Measurements from ENCODE around the gene TMBIM4.

Gene TMBIM4

GRCh38 chr12:66137937-66138336, 31.9 kb downstream of the TMBIM4 start:
- Mint-ChIP-seq H3K4me3 (no peak overlapping the region), H3K27ac (peak overlapping the region; percentile 31), H3K4me1 (ENCODE audit: low read depth) (peaks cover 5% of the 10 kb centered on the region), H3K27me3 (no peaks in the 10 kb centered on the region), H3K36me3 (ENCODE audit: low read depth) (peaks cover 56% of the 10 kb centered on the region), H3K9me3 (peaks cover 13% of the 10 kb centered on the region)

GRCh38 chr12:66132408-66132807, 37.4 kb downstream of the TMBIM4 start:
- no peak overlapping the region for H3K27ac Mint-ChIP-seq
- peaks cover 51% of the 10 kb centered on the region for H3K4me1 Mint-ChIP-seq (ENCODE audit: low read depth)
- H3K27me3 Mint-ChIP-seq = no peaks in the 10 kb centered on the region
- H3K9me3 Mint-ChIP-seq = no peaks in the 10 kb centered on the region
- H3K36me3 Mint-ChIP-seq (ENCODE audit: low read depth) = peaks cover 41% of the 10 kb centered on the region
- peak overlapping the region; percentile 93 for H3K4me3 Mint-ChIP-seq

DNA sequence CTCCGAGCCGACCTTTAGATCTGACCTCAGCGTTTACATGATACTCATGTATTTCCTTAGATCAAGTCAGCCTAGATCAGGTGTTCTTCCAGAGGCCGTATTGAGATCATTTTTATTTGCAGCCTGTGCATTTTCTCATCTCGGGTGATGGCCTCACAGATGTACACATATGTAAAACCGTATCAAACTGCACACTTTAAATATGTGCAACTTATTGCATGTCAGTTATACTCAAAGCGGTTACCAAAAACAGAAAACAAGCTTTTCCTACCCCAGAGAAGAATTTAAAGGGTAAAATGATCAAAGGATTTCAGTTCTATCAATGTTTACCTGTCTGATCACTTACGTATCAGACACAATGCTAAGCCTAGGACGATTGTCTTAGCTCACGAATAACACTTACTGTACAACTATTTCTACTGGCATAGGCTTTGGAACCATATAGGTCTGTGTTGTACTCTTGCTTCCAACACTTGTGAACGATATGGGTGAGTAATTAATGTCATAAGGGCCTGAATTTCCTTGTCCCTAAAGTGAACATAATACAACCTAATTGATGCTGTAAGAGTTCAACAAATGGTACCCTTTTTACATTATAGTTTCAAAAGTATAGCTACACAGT, 38.6 kb downstream of the TMBIM4 start:
- Mint-ChIP-seq H3K27ac (peak overlapping the region; percentile 75), H3K27me3 (no peaks in the 10 kb centered on the region), H3K36me3 (ENCODE audit: low read depth) (peaks cover 47% of the 10 kb centered on the region), H3K9me3 (no peaks in the 10 kb centered on the region), H3K4me3 (peak overlapping the region; percentile 93), H3K4me1 (ENCODE audit: low read depth) (peaks cover 56% of the 10 kb centered on the region)

GRCh38 chr12:66130267-66131066, 39.3 kb downstream of the TMBIM4 start, which contains the start of gene LLPH:
Gene LLPH (minus strand): TSS chr12:66130750. CDS start chr12:66129106, 1,644 bp downstream.
- H3K36me3 Mint-ChIP-seq (ENCODE audit: low read depth) = peaks cover 50% of the 10 kb centered on the region
- no peaks in the 10 kb centered on the region for H3K27me3 Mint-ChIP-seq
- H3K9me3 Mint-ChIP-seq = no peaks in the 10 kb centered on the region
- H3K4me1 Mint-ChIP-seq (ENCODE audit: low read depth) = peaks cover 58% of the 10 kb centered on the region
- H3K4me3 Mint-ChIP-seq = peak within 1 kb of the TSS; percentile 93
- H3K27ac Mint-ChIP-seq = peak within 1 kb of the TSS; percentile 75

- peaks cover 58% of the 10 kb centered on the region for H3K4me1 Mint-ChIP-seq (ENCODE audit: low read depth)
- no peaks in the 10 kb centered on the region for H3K27me3 Mint-ChIP-seq
- H3K9me3 Mint-ChIP-seq = no peaks in the 10 kb centered on the region
- H3K4me3 Mint-ChIP-seq = peak overlapping the region; percentile 93
- H3K36me3 Mint-ChIP-seq (ENCODE audit: low read depth) = peaks cover 56% of the 10 kb centered on the region
- peak overlapping the region; percentile 75 for H3K27ac Mint-ChIP-seq
Observed at GRCh38 chr12:66129934-66130266, 39.9 kb downstream of the TMBIM4 start.

DNA sequence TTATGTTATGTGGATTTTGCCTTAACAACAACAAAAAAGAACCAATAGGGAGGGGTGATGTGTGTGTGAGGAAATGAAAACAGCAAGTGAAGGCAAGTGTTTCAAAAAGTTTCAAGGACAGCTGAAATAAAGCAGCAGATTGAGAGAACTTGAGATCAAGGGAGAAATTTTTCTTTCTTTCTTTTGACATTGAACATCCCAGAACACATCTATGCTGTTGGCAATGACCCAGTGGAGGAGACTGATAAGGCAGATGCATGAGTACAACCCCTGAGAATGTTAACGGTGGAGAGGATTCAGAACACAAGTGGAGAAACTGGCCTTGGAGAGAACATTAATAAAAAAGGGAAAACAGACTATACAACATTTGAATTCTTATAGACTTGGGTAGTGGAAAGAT, 42.1 kb downstream of the TMBIM4 start:
- no peak overlapping the region for H3K27ac Mint-ChIP-seq
- peaks cover 54% of the 10 kb centered on the region for H3K4me1 Mint-ChIP-seq (ENCODE audit: low read depth)
- no peak overlapping the region for H3K4me3 Mint-ChIP-seq
- H3K9me3 Mint-ChIP-seq = no peaks in the 10 kb centered on the region
- H3K36me3 Mint-ChIP-seq (ENCODE audit: low read depth) = peaks cover 69% of the 10 kb centered on the region
- H3K27me3 Mint-ChIP-seq = no peaks in the 10 kb centered on the region

DNA sequence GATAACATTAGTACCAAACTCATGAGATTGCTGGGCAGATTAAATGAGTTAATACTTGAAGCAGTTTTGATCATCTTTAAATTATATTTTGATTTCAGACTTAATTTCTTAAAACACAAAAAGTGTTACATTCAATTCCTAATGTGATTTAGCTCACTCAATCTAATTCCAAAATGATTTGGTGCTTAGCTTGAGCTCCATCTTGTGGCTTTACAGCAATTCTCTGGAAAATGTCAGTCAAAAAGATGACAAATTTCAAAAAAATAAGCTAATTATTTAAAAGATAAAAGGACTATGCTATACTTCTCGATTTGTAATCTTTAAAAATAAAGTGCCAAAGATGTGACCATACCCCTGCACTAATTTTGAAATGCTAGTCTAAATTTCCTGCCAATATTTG, 49.3 kb downstream of the TMBIM4 start:
- peaks cover 11% of the 10 kb centered on the region for H3K4me1 Mint-ChIP-seq (ENCODE audit: low read depth)
- H3K27me3 Mint-ChIP-seq = no peaks in the 10 kb centered on the region
- H3K36me3 Mint-ChIP-seq (ENCODE audit: low read depth) = peaks cover 54% of the 10 kb centered on the region
- no peaks in the 10 kb centered on the region for H3K9me3 Mint-ChIP-seq
- no peak overlapping the region for H3K4me3 Mint-ChIP-seq
- no peak overlapping the region for H3K27ac Mint-ChIP-seq

DNA sequence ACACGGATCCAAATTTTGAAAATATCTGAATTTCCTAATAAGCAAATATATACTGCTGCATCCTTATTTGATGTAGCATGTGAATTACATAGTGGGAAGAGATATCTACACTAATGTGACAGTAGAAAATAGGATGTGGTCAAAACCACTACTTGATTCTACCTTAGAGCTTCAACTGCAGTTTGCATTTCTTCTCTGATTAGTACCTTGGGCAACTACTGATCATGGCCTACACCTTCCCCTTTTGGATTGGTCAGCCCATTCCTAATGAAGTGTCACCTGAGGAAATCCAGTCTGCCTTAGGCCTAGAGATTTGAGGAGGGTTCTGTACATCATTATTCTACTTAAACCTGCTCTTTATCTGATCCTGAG, 49.9 kb downstream of the TMBIM4 start:
- Mint-ChIP-seq H3K4me3 (no peak overlapping the region), H3K27me3 (no peaks in the 10 kb centered on the region), H3K4me1 (ENCODE audit: low read depth) (peaks cover 11% of the 10 kb centered on the region), H3K36me3 (ENCODE audit: low read depth) (peaks cover 48% of the 10 kb centered on the region), H3K27ac (no peak overlapping the region), H3K9me3 (no peaks in the 10 kb centered on the region)

- H3K4me3 Mint-ChIP-seq = no peak overlapping the region
- H3K27me3 Mint-ChIP-seq = no peaks in the 10 kb centered on the region
- no peak overlapping the region for H3K27ac Mint-ChIP-seq
- H3K36me3 Mint-ChIP-seq (ENCODE audit: low read depth) = peaks cover 44% of the 10 kb centered on the region
- no peaks in the 10 kb centered on the region for H3K9me3 Mint-ChIP-seq
- peaks cover 11% of the 10 kb centered on the region for H3K4me1 Mint-ChIP-seq (ENCODE audit: low read depth)
Observed at GRCh38 chr12:66119229-66119869, 50.4 kb downstream of the TMBIM4 start.

- Mint-ChIP-seq H3K9me3 (no peaks in the 10 kb centered on the region), H3K27ac (no peak overlapping the region), H3K27me3 (no peaks in the 10 kb centered on the region), H3K4me3 (no peak overlapping the region), H3K36me3 (ENCODE audit: low read depth) (peaks cover 35% of the 10 kb centered on the region), H3K4me1 (ENCODE audit: low read depth) (peaks cover 17% of the 10 kb centered on the region)
Observed at GRCh38 chr12:66118240-66118891, 51.4 kb downstream of the TMBIM4 start.

DNA sequence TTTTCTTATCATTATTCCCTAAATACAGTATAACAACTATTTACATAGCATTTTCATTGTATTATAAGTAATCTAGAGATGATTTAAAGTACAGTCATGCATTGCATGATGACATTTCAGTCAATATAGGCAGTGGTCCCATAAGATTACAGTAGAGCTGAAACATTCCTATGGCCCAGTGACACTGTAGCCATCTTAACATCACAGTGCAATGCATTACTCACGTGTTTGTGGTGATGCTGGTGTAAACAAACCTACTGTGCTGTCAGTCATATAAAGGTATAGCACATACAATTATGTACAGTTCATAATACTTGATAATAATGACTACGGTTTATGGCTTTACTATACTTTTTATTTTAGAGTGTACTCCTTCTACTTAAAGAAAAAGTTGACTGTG, 52.6 kb downstream of the TMBIM4 start:
- Mint-ChIP-seq H3K4me3 (no peak overlapping the region), H3K4me1 (ENCODE audit: low read depth) (peaks cover 16% of the 10 kb centered on the region), H3K27me3 (no peaks in the 10 kb centered on the region), H3K36me3 (ENCODE audit: low read depth) (peaks cover 24% of the 10 kb centered on the region), H3K27ac (no peak overlapping the region), H3K9me3 (no peaks in the 10 kb centered on the region)

- no peak overlapping the region for H3K4me3 Mint-ChIP-seq
- H3K27ac Mint-ChIP-seq = no peak overlapping the region
- H3K4me1 Mint-ChIP-seq (ENCODE audit: low read depth) = peaks cover 7% of the 10 kb centered on the region
- H3K9me3 Mint-ChIP-seq = no peaks in the 10 kb centered on the region
- peaks cover 10% of the 10 kb centered on the region for H3K36me3 Mint-ChIP-seq (ENCODE audit: low read depth)
- H3K27me3 Mint-ChIP-seq = no peaks in the 10 kb centered on the region
Observed at GRCh38 chr12:66115071-66115600, 54.7 kb downstream of the TMBIM4 start.

GRCh38 chr12:66113471-66113870, 56.3 kb downstream of the TMBIM4 start:
- peaks cover 6% of the 10 kb centered on the region for H3K4me1 Mint-ChIP-seq (ENCODE audit: low read depth)
- no peaks in the 10 kb centered on the region for H3K36me3 Mint-ChIP-seq (ENCODE audit: low read depth)
- no peaks in the 10 kb centered on the region for H3K9me3 Mint-ChIP-seq
- H3K27ac Mint-ChIP-seq = no peak overlapping the region
- H3K27me3 Mint-ChIP-seq = no peaks in the 10 kb centered on the region
- H3K4me3 Mint-ChIP-seq = no peak overlapping the region

DNA sequence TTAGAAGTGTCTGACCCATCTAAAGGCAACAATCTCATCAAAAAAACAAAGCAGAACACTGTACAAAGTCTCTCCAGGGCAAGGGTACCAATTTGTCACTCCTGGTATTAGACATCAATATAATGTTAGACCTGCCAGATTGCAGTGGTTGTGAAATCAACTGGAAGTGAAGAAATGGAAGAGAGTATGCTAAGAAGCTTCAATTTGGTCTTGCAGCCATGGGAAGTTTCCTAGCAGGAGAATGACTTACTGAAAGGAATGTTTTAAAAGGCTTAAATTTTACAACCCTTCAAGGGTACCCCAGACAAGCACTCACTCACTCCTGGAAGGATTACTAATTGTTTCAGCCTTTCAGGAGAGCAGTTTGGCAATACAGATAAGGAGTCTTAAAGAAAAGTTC, 58.2 kb downstream of the TMBIM4 start:
- Mint-ChIP-seq H3K4me1 (ENCODE audit: low read depth) (peaks cover 6% of the 10 kb centered on the region), H3K9me3 (no peaks in the 10 kb centered on the region), H3K4me3 (no peak overlapping the region), H3K36me3 (ENCODE audit: low read depth) (no peaks in the 10 kb centered on the region), H3K27me3 (no peaks in the 10 kb centered on the region), H3K27ac (no peak overlapping the region)

DNA sequence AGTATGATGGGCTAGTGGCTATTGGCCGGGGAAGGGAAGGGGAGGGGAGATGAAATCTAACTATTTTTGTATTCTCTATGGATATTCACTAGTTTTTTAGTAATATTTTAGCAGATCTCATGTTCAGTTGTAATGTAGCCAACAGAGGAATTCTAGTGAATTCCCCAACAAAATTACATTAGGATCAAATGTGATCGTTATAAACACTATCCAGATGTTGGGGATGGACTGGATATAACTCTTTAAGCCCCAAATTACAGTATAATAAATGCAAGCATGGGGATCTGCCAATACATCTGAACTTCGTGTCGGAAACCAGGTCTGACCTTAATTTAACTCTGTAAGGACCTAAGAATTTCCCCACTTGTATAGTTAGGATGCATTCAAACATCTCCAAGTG, 60.7 kb downstream of the TMBIM4 start:
- no peak overlapping the region for H3K27ac Mint-ChIP-seq
- H3K9me3 Mint-ChIP-seq = no peaks in the 10 kb centered on the region
- no peaks in the 10 kb centered on the region for H3K27me3 Mint-ChIP-seq
- no peaks in the 10 kb centered on the region for H3K36me3 Mint-ChIP-seq (ENCODE audit: low read depth)
- H3K4me3 Mint-ChIP-seq = no peak overlapping the region
- H3K4me1 Mint-ChIP-seq (ENCODE audit: low read depth) = peaks cover 3% of the 10 kb centered on the region

All from stimulated activated naive CD8-positive, alpha-beta T cell treated with anti-CD3 and anti-CD28 coated beads, Interleukin-15, Interleukin-2, amounts not matched to agents 100 ng/mL and 50 ng/mL, for 24 hours (primary cell).